Measurements from ENCODE around the gene PHETA2.
"Not testable (repeated sequence)": the region's sequence is repeated elsewhere in the genome, so short reads cannot be mapped to it uniquely, and the experiment has no call there.

PHETA2 gene

GRCh38 chr22:42068291-42068690, 5.8 kb upstream of the PHETA2 start:
- no peak for DNase-seq (ENCODE audit: low read depth)
- H3K4me3 ChIP-seq (ENCODE audit: low read depth, low read length) = no peak overlapping the region
- TF ChIP-seq CTCF (IDR thresholded peaks at IDR 0.05; ENCODE audit: control insufficient read depth, extremely low read depth, insufficient read depth) = no peak

GRCh38 chr22:42069801-42070516, 4.1 kb upstream of the PHETA2 start:
- DNase-seq (ENCODE audit: low read depth) = no peak
- H3K4me3 ChIP-seq (ENCODE audit: low read depth, low read length) = peak overlapping the region; percentile 61
- no peak for TF ChIP-seq CTCF (IDR thresholded peaks at IDR 0.05; ENCODE audit: control insufficient read depth, extremely low read depth, insufficient read depth)

GRCh38 chr22:42070517-42071422, 3.3 kb upstream of the PHETA2 start, which contains the start of gene NAGA:
NAGA (minus strand) TSS chr22:42070812; CDS start chr22:42070297, 515 bp downstream.
- no peak for TF ChIP-seq CTCF (IDR thresholded peaks at IDR 0.05; ENCODE audit: control insufficient read depth, extremely low read depth, insufficient read depth)
- DNase-seq (ENCODE audit: low read depth) = peak; percentile 86

GRCh38 chr22:42071508-42071907, 2.5 kb upstream of the PHETA2 start:
- H3K4me3 ChIP-seq (ENCODE audit: low read depth, low read length) = peak overlapping the region; percentile 61

More at GRCh38 chr22:42070517-42071422, 3.3 kb upstream of the PHETA2 start, which contains the start of gene NAGA:
- H3K4me3 ChIP-seq (ENCODE audit: low read depth, low read length) = peak within 1 kb of the TSS; percentile 61

GRCh38 chr22:42072606-42073330, 1.3 kb upstream of the PHETA2 start:
- H3K4me3 ChIP-seq (ENCODE audit: low read depth, low read length) = no peak overlapping the region
- no peak for TF ChIP-seq CTCF (IDR thresholded peaks at IDR 0.05; ENCODE audit: control insufficient read depth, extremely low read depth, insufficient read depth)
- DNase-seq (ENCODE audit: low read depth) = no peak

More at GRCh38 chr22:42071508-42071907, 2.5 kb upstream of the PHETA2 start:
- DNase-seq (ENCODE audit: low read depth) = not testable (repeated sequence)

GRCh38 chr22:42073621-42074041, 417 bp upstream of the PHETA2 start:
- H3K4me3 ChIP-seq (ENCODE audit: low read depth, low read length) = no peak overlapping the region
- TF ChIP-seq CTCF (IDR thresholded peaks at IDR 0.05; ENCODE audit: control insufficient read depth, extremely low read depth, insufficient read depth) = no peak
- DNase-seq (ENCODE audit: low read depth) = no peak

Measured in LNCaP clone FGC (cell line).